Retina (tissue), 1 donor: ENCODE data around the gene POP4.
"Not testable (repeated sequence)": the region's sequence is repeated elsewhere in the genome, so short reads cannot be mapped to it uniquely, and the experiment has no call there.

Experiments
- DNase-seq: peaks from one replicate; pipeline ENCODE4 v3.0.0-alpha.2; 2016

Gene POP4

DNA sequence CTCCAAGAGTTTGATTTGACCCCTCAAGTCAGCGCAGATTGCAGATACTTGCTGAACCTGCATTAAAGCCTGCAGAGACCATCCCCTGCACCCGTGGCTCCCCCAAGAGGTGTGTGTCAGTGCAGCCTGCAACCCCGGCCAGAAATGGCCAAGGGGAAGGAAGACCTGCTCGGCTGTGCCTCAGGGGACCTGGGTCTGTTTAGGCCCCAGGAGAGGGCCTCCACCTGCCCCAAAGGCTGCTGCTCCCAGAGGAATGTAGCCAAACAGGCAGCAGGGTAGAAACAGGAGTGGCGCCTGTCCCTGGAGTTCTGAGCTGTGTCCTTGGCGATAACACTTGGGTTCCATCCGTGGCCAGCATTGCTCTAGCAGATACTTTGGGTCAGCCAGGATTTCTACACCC, 8.0 kb downstream of the POP4 start:
- DNase-seq, result no peak

DNA sequence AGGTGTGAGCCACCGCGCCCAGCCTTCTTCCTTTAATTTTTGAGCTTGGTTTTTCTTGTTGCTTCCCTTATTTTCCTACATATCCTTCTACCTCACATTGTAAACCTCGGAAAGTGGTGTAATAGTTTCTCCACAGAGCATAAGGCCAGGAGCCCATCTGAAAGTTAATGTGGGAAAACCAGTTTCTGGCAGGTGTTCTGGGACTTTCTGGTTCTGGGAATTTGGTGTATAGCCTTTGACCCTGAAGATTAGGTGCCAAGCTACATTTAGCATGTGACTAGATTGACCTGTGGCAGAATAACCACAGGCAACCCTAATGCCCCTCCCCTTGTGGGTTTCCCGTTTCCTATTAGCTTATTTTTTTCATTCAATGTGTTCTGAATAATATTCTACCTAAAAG, 8.7 kb downstream of the POP4 start:
- no peak for DNase-seq

DNA sequence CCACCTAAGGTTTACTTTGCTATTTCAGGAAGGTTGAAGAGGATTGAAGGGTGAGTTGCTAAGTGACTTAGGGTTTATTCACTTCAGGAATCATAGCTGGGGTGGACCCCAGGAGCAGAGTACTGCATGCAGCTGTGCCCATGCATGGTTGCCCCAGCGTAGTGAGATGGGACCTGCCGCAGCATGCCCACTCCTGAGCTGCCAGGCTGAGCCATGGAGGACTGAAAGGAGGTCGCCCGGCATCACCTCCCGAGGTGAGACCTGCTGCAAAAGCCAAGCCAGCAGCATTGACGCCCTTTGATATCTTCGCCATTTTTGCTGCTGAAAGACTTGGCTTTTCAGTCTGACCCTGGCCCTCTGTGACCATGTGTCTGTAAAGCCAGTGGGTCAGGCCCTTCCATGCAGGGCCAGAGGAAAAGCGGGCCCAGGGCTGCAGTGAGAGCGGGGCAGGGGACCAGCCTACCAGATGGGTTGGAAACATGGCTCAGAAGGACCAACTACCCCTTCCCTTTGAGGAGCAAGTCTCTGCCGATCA, 9.9 kb downstream of the POP4 start:
- DNase-seq, result no peak

- no peak for DNase-seq
Observed at GRCh38 chr19:29616541-29616940, 10.5 kb downstream of the POP4 start.

DNA sequence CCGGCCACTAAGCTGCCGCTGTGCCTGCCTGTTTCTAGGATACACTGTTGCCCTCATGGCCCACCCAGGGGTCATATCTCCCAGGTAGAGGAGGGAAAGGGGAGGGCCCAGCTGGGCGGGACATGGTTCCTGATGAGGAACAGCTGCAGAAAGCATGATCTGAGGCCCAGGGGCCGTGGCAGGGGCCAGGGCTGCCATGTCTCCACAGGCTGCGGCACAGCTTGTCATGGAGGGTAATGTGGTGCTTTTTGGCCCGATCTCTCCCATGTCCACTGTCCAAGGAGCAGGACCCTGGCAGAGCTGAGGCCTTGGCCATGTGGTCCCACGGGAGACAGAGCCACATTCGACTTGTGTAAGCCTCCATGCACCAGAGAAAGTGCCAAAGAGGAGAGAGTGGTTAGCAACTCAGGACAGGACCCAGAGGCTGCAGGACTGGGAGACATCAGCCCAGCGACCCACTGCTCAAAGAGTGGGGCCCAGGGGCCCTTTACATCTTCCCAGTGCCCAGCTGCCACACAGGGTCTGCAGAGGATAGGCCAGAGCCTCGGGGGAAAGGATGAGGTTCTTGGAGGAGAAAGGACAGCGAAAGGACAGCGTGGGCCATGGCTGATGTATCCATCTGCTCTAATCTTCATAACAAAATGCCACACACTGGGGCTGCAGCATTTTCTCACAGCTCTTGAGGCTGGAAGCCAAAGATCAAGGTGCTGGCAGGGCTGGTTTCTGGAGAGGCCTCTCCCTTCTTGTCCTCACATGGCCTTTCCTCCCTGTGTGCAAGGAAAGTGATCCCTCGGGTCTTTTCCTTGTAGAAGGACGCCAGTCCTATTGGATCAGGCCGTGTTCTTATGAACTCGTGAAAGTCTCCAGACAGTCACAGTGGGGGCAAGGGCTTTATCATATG, 11.5 kb downstream of the POP4 start:
- no peak for DNase-seq

GRCh38 chr19:29618434-29618833, 12.4 kb downstream of the POP4 start:
- DNase-seq, result no peak

DNA sequence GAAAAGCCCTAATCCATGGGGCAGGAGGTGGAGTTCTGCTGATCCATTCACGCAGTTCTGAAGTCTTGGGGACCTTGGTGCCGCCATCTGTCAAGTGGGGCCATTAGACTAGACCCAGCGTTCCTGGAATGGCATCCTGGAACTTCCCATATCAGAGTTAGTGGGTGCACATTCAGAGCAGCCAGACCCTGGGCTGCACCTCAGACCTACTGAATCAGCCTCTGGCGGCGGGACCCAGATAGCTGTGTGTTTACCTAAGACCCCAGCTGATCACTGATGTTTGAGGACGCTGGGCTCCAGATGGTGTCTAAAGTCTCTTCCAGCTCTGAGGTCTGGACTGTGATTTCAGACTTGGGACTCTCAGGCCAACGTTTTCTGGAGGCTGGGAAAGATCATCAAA, 12.8 kb downstream of the POP4 start:
- no peak for DNase-seq

GRCh38 chr19:29620931-29621351, 14.9 kb downstream of the POP4 start:
- DNase-seq, result no peak

DNA sequence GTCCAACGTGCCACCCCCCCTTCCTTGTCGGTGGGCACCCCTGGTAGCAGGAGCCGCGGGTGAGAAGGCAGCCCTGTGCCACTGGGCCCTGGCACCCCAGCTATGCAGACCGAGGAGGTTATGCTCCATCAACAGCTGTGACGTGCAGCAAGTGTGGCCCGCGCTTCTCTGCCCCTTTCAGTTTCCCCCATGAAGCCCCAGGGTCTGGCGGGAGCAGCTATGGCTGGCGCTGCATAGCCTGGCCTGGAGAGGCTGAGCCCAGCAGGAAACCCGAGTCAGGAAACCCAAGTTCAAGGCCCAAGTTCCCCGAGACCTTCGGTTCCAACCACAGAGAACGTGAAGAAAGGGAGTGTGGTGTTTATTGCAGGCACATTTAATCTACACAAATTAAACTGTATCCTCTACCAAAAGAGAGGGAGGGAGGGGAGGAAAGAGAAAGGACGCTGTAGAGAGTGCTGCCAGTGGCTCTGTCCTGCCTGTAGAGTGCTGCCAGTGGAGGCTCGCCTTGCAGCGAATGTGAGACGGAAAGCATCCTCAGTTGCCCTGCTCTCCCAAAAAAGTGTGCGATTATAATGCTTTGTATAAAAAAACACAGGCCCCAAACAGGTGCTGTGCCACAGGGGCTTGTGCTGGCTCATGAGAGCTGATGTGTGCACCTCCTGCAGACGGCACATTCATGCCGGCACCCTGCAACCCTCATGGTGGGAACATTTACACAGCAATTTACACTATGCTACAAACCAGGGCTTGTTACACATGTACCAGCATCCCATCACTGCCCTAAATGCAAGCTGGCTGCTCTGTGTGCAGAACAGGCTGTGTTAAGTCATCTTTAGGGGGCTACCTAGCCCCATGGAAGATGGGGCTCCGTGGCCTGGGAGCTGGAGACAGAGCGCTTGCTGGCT, 16.3 kb downstream of the POP4 start:
- no peak for DNase-seq

GRCh38 chr19:29623726-29624488, 17.8 kb downstream of the POP4 start:
- DNase-seq, result no peak

- DNase-seq, result no peak
Observed at GRCh38 chr19:29624489-29625185, 18.6 kb downstream of the POP4 start.

DNA sequence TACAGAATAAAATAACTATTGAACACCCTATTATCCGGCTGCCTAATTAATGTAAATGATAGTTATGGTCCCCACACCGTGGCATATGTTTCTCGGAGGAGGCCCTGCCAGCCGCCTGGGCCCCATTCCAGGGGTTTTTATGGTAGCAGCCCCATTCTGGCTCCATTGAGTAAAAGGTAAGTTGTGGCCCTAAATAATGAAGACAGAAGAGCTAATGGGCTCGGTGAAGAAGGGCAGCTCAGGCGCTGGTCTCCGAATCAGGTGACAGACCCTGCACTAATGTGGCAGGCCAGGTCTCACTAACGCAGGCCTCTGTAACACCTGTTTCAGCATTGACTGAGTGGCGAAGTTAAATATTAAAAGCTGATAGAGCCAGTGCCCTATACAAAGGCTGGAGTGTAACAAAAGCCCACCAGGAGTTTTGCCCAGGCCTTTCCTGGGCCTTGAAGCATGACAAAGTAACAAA, 19.1 kb downstream of the POP4 start:
- peak; percentile 18 for DNase-seq

GRCh38 chr19:29626386-29626785, 20.3 kb downstream of the POP4 start:
- no peak for DNase-seq

DNA sequence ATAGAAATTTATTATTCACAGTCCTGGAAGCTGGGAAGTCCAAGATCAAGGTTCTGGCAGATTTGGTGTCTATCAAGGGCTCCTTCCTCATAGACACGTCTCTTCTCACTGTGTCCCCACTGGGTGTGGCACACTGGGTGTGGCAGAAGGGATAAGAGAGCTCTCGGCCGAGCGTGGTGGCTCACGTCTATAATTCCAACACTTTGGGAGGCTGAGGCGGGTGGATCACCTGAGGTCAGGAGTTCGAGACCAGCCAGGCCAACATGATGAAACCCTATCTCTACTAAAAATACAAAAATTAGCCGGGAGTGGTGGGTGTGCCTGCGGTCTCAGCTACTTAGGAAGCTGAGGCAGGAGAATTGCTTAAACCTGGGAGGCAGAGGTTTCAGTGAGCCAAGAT, 20.7 kb downstream of the POP4 start:
- DNase-seq, result not testable (repeated sequence)

GRCh38 chr19:29628661-29629385, 22.7 kb downstream of the POP4 start:
- DNase-seq, result no peak

DNA sequence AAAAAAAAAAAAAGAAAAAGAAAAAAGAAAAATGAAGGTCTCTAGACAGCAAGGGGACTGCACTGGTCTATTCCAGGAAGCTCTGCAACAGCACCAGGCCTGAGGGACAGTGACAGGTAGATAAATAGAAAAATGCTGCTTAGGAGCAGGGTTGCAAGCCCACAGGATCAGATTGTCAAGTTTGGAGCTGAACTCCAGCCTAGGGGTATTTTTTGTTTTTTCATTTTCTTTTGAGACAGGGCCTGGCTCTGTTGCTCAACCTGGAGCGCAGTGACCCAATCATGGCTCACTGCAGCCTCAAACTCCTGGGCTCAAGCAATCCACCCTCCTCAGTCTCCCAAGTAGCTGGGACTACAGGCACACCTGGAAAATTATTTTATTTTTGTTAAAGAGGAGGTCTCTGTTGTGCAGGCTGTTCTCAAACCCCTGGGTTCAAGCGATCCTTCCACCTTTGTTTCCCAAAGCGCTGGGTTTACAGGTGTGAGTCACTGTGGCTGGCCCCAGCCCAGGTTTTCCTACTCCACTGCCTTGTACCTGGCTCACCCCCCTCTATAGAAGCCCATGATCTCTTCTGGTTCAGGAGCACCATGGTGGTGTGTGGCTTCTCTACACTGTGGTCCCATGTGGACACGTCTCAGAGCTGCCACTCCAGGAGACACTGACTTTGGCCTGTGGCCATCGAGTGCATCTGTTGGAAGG, 23.9 kb downstream of the POP4 start:
- no peak for DNase-seq

- DNase-seq, result no peak
Observed at GRCh38 chr19:29630655-29631054, 24.6 kb downstream of the POP4 start.

DNA sequence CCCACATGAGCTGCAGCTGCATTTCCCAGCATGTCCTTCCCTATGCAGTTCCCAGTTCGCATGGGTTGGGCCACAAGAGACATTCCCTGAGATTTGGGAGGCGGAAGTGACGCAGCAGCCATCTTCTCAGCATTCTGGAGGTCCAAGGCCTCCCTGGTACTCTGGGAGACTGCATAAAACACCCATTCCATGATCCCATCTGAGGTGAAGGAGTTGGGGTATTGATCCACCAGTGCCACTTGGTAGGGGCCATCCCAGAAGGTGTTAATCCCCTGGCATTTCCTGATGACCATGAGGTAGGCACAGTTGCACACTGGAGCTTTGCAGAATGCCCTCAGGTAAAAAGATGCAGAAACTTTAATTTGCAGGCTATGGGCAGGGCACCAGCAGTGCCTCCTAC, 25.4 kb downstream of the POP4 start:
- no peak for DNase-seq

GRCh38 chr19:29634002-29634401, 27.9 kb downstream of the POP4 start:
- no peak for DNase-seq

DNA sequence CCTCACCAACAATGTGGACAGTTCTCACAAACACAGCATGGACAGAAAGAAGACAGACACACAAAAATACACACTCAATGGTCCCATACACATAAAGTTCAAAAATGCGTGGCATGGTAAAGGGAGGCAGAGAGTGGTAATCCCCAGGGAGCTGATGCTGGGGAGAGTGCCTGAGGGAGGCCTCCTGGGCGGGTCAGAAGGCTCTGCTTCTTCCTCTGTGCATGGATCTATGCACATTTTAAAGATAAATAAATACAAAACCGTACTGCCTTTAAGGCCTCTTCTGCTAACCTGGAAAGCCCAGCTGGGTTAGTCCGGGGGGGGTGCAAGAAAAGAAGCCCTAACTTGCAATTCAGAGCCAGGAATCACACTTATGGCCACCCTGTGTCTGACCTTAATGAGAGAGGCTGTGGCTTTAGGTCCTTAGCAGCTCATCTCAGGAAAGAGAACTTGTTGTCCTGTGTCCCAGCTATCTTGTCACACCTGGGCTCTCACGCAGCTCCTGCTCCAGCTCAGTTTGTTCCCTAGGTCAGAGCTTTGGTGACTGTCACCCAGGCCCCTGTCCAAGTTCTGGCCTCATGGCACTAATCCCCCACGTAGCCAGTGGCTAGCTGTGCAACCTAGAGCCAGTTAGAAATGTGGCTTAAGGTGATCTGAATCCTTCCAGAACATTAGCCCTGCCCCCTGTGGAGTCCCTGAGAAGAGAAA, 28.5 kb downstream of the POP4 start:
- no peak for DNase-seq
